K562 (cell line): ENCODE measurements around the gene OR12D3. TPM values are rescaled to one million over a fixed set of nuclear protein-coding genes. Genes with fewer than 3 reads are reported as not detected.

Experiments used
- ATAC-seq: fragments of 200-7000 bp; cut with Tn5 transposase; 3 replicates; pipeline ENCODE4 v1.9.1; 2020; ENCODE audit warnings: moderate library complexity
- BruUV-seq: library from RNA; stranded (reverse); fragments of 400-500 nt; replicated peaks from 2 replicates; lab custom pipeline; 2021; lab: Mats Ljungman, UMichigan
- CTCF ChIA-PET: fragments of 300-600 bp; formaldehyde crosslinking; extraction: SDS; loops from one replicate; lab custom pipeline; 2021; ENCODE audit warnings: low intra/inter-chr PET ratio; lab: Yijun Ruan, JAX
- POLR2A ChIA-PET: fragments of 300-600, 350-650 bp; sonication (Branson Sonifier 250); formaldehyde crosslinking; extraction: SDS; loops from one replicate; lab custom pipeline; 2021; ENCODE audit warnings: antibody characterized with exemption, inconsistent platforms; lab: Yijun Ruan, JAX
- DNase-seq, 4 experiments: peaks; one replicate each; pipeline versions ENCODE4 v3.0.0 to v3.0.0-alpha.2; 2011 to 2018; ENCODE audit warnings: low spot score in 3 of 4, mixed read lengths in 3 of 4; ENCODE audit errors: extremely low read depth in 1 of 4
- FAIRE-seq: peaks from 2 replicates; lab custom pipeline; 2011; peaks lifted over from hg19 to GRCh38; lab: Jason Lieb, UNC
- H2AFZ ChIP-seq: 2 replicates; pipeline ENCODE4 v1.6.0; 2011; ENCODE audit warnings: low read depth, low read length, control low read depth, inconsistent platforms
- H3K27ac ChIP-seq: fragments of 200-600 bp; 3 replicates; pipeline ENCODE4 v1.8.0; 2011; ENCODE audit warnings: low read depth, mild to moderate bottlenecking, control low read depth, inconsistent platforms, low read length, moderate library complexity, mixed read lengths; ENCODE audit errors: extremely low read depth
- H3K27me3 ChIP-seq, 2 experiments: fragments of 300-600 bp in 1 of 2; 2 replicates in 1 of 2; 3 replicates in 1 of 2; pipeline versions ENCODE4 v1.6.0 to v1.8.0; 2011; ENCODE audit warnings: inconsistent platforms in 2 of 2, low read length in 2 of 2, mild to moderate bottlenecking in 1 of 2, mixed read lengths in 1 of 2, moderate library complexity in 1 of 2; ENCODE audit not compliant: control insufficient read depth in 2 of 2, insufficient read depth in 2 of 2
- H3K36me3 ChIP-seq: fragments of 300-600 bp; 3 replicates; pipeline ENCODE4 v1.8.0; 2011; ENCODE audit warnings: mild to moderate bottlenecking, low read length, inconsistent platforms; ENCODE audit not compliant: control insufficient read depth, insufficient read depth
- H3K4me1 ChIP-seq, 2 experiments: fragments of 200-600 bp in 1 of 2; replicated peaks in 1 of 2; 2 replicates in 1 of 2; 3 replicates in 1 of 2; pipeline versions ENCODE4 v1.5.1 to v1.8.0; 2011; ENCODE audit warnings: inconsistent platforms in 2 of 2, low read length in 2 of 2, mild to moderate bottlenecking in 1 of 2, mixed read lengths in 1 of 2, moderate library complexity in 1 of 2; ENCODE audit not compliant: control insufficient read depth in 2 of 2, insufficient read depth in 2 of 2
- H3K4me2 ChIP-seq: 2 replicates; pipeline ENCODE4 v1.6.1; 2011; ENCODE audit warnings: low read length, control low read depth, inconsistent platforms, mixed read lengths; ENCODE audit not compliant: insufficient read depth
- H3K4me3 ChIP-seq: fragments of 200-600 bp; sonication (generic), shearing (Covaris generic); 2 replicates; pipeline ENCODE4 v1.5.1; 2016; ENCODE audit warnings: control low read depth, inconsistent platforms
- H3K79me2 ChIP-seq: fragments of 200-600 bp; 3 replicates; pipeline ENCODE4 v1.8.0; 2011; ENCODE audit warnings: low read length, inconsistent platforms; ENCODE audit not compliant: control insufficient read depth, insufficient read depth
- H3K9ac ChIP-seq, 2 experiments: 2 replicates each; pipeline versions ENCODE4 v1.6.0 to v1.6.1; 2011; ENCODE audit warnings: low read depth in 2 of 2, low read length in 2 of 2, control low read depth in 1 of 2, inconsistent platforms in 1 of 2, mild to moderate bottlenecking in 1 of 2, mixed read lengths in 1 of 2; ENCODE audit not compliant: insufficient read depth in 1 of 2
- H3K9me1 ChIP-seq: one replicate; pipeline ENCODE4 v1.6.0; 2011; ENCODE audit warnings: inconsistent platforms, mild to moderate bottlenecking, low read length, moderate library complexity; ENCODE audit not compliant: control insufficient read depth, insufficient read depth
- H3K9me3 ChIP-seq: replicated peaks from 2 replicates; pipeline ENCODE4 v1.5.1; 2011; ENCODE audit warnings: low read depth, low read length, inconsistent platforms; ENCODE audit not compliant: control insufficient read depth, insufficient read depth
- H4K20me1 ChIP-seq: replicated peaks from 2 replicates; pipeline ENCODE4 v1.6.1; 2011; ENCODE audit warnings: low read length, inconsistent platforms, mixed read lengths; ENCODE audit not compliant: control insufficient read depth, insufficient read depth
- BDP1 ChIP-seq: IDR thresholded peaks from 3 replicates; pipeline ENCODE4 v1.6.1; 2011; ENCODE audit not compliant: insufficient read length, insufficient read depth
- ILF3 ChIP-seq: fragments of 450-650 bp; IDR thresholded peaks from 2 replicates; pipeline ENCODE4 v1.6.1; 2018; ENCODE audit warnings: antibody characterized with exemption, mild to moderate bottlenecking, moderate library complexity, borderline replicate concordance
- ZC3H8 ChIP-seq: fragments of 450-650 bp; IDR thresholded peaks from 2 replicates; pipeline ENCODE4 v1.6.1; 2017
- ZNF121 ChIP-seq: sonication (generic); formaldehyde crosslinking; conservative IDR thresholded peaks from 2 replicates; pipeline ENCODE4 v1.8.0; 2022; ENCODE audit warnings: missing genetic modification reagents
- WGBS: fragments of 100-300 bp; shearing (Covaris generic); methylation state at CpG from one replicate; pipeline ENCODE4 v1.1.6; 2016; ENCODE audit warnings: low coverage, mixed read lengths; ENCODE audit not compliant: insufficient coverage; ENCODE audit errors: missing lambda C conversion rate; 5-methylcytosine and 5-hydroxymethylcytosine counted together
- in situ Hi-C: fragments of 300-500 bp; cut with MboI; formaldehyde crosslinking; loops from 4 replicates; pipeline ENCODE4 v1.15.0; 2018; ENCODE audit warnings: inconsistent platforms, mixed read lengths
- intact Hi-C: fragments of 100-400 bp; cut with micrococcal nuclease; formaldehyde crosslinking; loops from 2 replicates; pipeline ENCODE4 v1.14.2; 2022
- polyA plus RNA-seq, 8 experiments: library from polyadenylated mRNA; depleted of rRNA in 4 of 8; stranded (reverse) in 5 of 8; unstranded in 3 of 8; fragments of >200 nt; fragmentation: Nextera tagmentation in 2 of 8; fragmentation: Illumina TruSeq in 1 of 8; extraction: Ambion mirVana in 2 of 8; extraction: Trizol in 1 of 8; gene quantifications; 2 replicates each; pipeline versions ENCODE4 v1.2.1 to v1.2.3, GENCODE V29; 2011 to 2014; ENCODE audit warnings: inconsistent platforms in 1 of 8, missing spikeins in 1 of 8
- total RNA-seq, 7 experiments: library from RNA; depleted of rRNA in 6 of 7; stranded (reverse); fragments of >200 nt in 6 of 7; fragmentation: Illumina TruSeq in 2 of 7; extraction: Trizol in 2 of 7; gene quantifications; 2 replicates each; pipeline versions ENCODE4 v1.2.1 to v1.2.3, GENCODE V29; 2011 to 2021; ENCODE audit warnings: low replicate concordance in 1 of 7
- TF ChIP-seq, protein P1 (sequence below), 2 experiments: fragments of 200-800 bp in 1 of 2; sonication (Bioruptor generic) in 1 of 2; sonication (generic) in 1 of 2; formaldehyde crosslinking in 1 of 2; IDR thresholded peaks in 1 of 2; conservative IDR thresholded peaks in 1 of 2; 2 replicates each; pipeline versions ENCODE4 v1.5.0 to v1.6.1; 2016 to 2020; ENCODE audit warnings: missing compliant biosample characterization in 1 of 2, missing genetic modification characterization in 1 of 2, missing genetic modification reagents in 1 of 2
- TF ChIP-seq, protein P2 (sequence below): sonication (generic); formaldehyde crosslinking; IDR thresholded peaks from 2 replicates; pipeline ENCODE4 v1.8.0; 2022; ENCODE audit warnings: mild to moderate bottlenecking, missing genetic modification reagents, borderline replicate concordance
- TF ChIP-seq, protein P3 (sequence below): fragments of 250-450 bp; sonication (Bioruptor Pico); IDR thresholded peaks from 2 replicates; pipeline ENCODE4 v1.5.0; 2022; ENCODE audit warnings: mild to moderate bottlenecking

The OR12D3 gene
- total and polyA plus RNA-seq, 9 of the 15 experiments (the other 6 are each of a cell fraction or from before 2014, with no cell fraction given), result not detected

DNA sequence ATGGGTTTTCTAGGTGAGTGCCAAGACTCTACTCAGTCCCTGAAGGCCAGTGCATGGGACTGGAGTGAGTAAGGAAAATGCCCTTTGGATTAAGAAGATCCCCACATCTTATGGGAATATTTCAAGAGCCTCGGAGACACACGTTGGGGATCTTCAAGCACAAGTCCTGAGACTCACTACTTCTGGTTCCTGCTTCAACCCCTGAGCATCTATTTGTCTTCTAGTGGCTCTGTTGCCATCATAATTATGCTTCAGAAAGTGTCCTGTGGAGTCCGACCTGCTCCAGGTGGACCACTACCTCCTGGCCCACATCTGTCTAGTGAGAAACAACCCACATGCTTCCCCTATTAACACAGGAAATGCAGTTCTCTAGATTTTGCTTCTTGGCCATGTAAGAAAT, 6.3 kb downstream of the OR12D3 start, which contains the start of gene OR5V1:
Gene OR5V1, minus strand, starts transcription at position 101 of the 400 bp plus-strand sequence. CDS start 12,670 bp downstream, outside the sequence.
- no peak within 1 kb of the TSS for H2AFZ ChIP-seq
- H3K36me3 ChIP-seq, result no peaks in the 10 kb centered on the region
- no peak within 1 kb of the TSS for H3K9ac ChIP-seq
- H3K4me1 ChIP-seq, result no peaks in the 10 kb centered on the region
- H3K79me2 ChIP-seq, result no peaks in the 10 kb centered on the region
- DNase-seq, result no peak
- no peak for FAIRE-seq
- H3K9me3 ChIP-seq, result no peaks in the 10 kb centered on the region
- no peak within 1 kb of the TSS for H3K4me2 ChIP-seq
- ChIA-PET CTCF (no interaction called here), POLR2A (interaction anchor here (0.5 kb wide), 2 partner anchors 469 to 1216 kb away, joined by 3 read pairs; no protein-coding TSS in a partner anchor)
- no peaks in the 10 kb centered on the region for H3K27me3 ChIP-seq
- in situ Hi-C loops, result no loop called here
- H4K20me1 ChIP-seq, result no peaks in the 10 kb centered on the region
- H3K4me3 ChIP-seq, result no peak within 1 kb of the TSS
- 0% methylated on average over 3 of the region's 3 CpGs for WGBS
- no peaks in the 10 kb centered on the region for H3K9me1 ChIP-seq
- BruUV-seq, result no TSS peak
- H3K27ac ChIP-seq, result no peak within 1 kb of the TSS
- no peak for ATAC-seq
- intact Hi-C loops, result no loop called here
- TF ChIP-seq, protein P1, sequence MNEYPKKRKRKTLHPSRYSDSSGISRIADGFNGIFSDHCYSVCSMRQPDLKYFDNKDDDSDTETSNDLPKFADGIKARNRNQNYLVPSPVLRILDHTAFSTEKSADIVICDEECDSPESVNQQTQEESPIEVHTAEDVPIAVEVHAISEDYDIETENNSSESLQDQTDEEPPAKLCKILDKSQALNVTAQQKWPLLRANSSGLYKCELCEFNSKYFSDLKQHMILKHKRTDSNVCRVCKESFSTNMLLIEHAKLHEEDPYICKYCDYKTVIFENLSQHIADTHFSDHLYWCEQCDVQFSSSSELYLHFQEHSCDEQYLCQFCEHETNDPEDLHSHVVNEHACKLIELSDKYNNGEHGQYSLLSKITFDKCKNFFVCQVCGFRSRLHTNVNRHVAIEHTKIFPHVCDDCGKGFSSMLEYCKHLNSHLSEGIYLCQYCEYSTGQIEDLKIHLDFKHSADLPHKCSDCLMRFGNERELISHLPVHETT (CRISPR knock-in tag; conservative IDR thresholded peaks at IDR 0.05 in 1 of 2, IDR thresholded peaks at IDR 0.05 in 1 of 2), result no peak
- no peak for TF ChIP-seq BDP1
- no peak for TF ChIP-seq ZC3H8
- TF ChIP-seq, protein P2, sequence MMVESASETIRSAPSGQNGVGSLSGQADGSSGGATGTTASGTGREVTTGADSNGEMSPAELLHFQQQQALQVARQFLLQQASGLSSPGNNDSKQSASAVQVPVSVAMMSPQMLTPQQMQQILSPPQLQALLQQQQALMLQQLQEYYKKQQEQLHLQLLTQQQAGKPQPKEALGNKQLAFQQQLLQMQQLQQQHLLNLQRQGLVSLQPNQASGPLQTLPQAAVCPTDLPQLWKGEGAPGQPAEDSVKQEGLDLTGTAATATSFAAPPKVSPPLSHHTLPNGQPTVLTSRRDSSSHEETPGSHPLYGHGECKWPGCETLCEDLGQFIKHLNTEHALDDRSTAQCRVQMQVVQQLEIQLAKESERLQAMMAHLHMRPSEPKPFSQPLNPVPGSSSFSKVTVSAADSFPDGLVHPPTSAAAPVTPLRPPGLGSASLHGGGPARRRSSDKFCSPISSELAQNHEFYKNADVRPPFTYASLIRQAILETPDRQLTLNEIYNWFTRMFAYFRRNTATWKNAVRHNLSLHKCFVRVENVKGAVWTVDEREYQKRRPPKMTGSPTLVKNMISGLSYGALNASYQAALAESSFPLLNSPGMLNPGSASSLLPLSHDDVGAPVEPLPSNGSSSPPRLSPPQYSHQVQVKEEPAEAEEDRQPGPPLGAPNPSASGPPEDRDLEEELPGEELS, result no peak
- TF ChIP-seq ILF3, result no peak
- TF ChIP-seq, protein P3, sequence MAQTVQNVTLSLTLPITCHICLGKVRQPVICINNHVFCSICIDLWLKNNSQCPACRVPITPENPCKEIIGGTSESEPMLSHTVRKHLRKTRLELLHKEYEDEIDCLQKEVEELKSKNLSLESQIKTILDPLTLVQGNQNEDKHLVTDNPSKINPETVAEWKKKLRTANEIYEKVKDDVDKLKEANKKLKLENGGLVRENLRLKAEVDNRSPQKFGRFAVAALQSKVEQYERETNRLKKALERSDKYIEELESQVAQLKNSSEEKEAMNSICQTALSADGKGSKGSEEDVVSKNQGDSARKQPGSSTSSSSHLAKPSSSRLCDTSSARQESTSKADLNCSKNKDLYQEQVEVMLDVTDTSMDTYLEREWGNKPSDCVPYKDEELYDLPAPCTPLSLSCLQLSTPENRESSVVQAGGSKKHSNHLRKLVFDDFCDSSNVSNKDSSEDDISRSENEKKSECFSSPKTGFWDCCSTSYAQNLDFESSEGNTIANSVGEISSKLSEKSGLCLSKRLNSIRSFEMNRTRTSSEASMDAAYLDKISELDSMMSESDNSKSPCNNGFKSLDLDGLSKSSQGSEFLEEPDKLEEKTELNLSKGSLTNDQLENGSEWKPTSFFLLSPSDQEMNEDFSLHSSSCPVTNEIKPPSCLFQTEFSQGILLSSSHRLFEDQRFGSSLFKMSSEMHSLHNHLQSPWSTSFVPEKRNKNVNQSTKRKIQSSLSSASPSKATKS (CRISPR knock-in tag), result no peak
- no peak for TF ChIP-seq ZNF121 (CRISPR knock-in tag)
